Middle frontal gyrus (tissue), 1 donor: ENCODE measurements around the gene MACF1.
"Not testable (repeated sequence)": the region's sequence is repeated elsewhere in the genome, so short reads cannot be mapped to it uniquely, and the experiment has no call there.

Experiments used
- DNase-seq: peaks from one replicate; pipeline ENCODE4 v3.0.0-alpha.2; 2015; ENCODE audit warnings: low spot score; ENCODE audit errors: extremely low spot score

MACF1 gene

DNA sequence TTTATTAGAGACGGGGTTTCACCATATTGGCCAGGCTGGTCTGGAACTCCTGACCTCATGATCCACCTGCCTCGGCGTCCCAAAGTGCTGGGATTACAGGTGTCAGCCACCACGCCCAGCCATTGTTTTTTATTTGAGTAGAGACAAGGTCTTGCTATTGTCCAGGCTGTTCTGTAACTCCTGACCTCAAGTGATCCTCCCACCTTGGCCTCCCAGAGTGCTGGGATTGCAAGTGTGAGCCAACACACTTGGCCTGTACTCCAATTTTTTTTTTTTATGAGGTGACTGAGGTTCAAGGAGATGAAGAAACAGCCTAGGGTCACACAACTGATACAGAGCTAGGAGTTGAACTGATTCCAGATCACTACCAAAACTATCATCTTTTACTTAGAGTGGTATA lies 245.5 kb downstream of the MACF1 start:
- not testable (repeated sequence) for DNase-seq

DNA sequence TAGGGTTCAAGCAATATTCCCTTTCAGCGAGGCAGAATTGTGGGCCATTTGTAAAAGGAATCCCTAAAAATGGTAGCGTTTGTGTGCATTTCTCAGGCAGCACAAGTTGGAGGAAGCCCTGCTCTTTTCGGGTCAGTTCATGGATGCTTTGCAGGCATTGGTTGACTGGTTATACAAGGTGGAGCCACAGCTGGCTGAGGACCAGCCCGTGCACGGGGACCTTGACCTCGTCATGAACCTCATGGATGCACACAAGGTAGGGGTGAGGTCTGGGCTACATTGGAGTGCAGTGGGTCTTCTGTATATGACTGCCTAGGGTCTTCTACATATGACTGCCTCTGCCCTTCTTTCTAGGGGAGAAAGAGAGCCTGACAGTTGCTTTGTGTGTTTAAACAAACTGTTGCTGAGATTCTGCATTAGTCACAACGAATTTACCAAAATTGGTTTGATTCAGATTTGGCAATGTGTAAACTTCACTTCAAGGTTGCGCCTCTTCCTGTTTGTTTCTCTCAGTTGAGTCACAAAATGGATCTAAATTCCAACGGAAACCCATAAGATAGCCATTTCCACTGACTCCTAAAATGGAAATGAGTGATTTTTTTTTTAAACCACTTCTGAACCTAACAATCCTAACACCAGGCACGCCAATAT lies 246.6 kb downstream of the MACF1 start:
- DNase-seq, result no peak

DNA sequence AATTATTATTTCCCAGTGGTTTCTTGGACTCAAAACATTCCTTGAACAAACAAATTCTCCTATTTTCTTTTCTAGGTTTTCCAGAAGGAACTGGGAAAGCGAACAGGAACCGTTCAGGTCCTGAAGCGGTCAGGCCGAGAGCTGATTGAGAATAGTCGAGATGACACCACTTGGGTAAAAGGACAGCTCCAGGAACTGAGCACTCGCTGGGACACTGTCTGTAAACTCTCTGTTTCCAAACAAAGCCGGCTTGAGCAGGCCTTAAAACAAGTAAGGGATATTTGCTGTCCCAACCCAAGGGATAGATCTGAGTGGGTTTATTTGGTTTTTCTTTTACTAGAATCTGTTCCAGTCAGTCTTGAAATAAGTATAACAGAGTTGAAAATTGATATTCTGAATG lies 247.6 kb downstream of the MACF1 start:
- DNase-seq, result no peak

DNA sequence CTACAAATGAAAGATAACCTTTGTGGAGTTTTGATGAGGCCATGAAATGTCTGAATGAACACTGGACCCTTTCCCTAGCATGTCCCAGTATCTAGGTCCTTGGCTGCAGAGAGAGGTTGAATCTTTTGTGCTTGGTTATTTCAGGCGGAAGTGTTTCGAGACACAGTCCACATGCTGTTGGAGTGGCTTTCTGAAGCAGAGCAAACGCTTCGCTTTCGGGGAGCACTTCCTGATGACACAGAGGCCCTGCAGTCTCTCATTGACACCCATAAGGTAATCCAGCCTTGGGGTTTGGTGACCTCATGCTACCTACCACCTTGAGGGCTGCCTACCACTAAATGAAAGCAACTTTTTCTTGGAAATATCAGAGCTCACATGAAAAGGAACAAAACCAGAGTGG lies 248.0 kb downstream of the MACF1 start:
- DNase-seq, result no peak

DNA sequence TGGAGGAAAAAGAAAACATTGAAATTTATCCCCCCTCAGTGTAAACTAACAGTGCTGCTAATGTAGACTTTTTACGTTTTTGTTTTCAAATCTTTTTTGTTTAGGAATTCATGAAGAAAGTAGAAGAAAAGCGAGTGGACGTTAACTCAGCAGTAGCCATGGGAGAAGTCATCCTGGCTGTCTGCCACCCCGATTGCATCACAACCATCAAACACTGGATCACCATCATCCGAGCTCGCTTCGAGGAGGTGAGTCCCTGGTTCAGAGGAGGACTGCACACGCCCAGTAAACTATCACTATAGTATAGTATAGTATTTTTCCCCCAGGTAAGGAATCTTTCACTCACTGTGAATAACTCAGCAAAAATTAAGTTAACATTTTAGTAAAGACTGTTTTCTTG lies 249.1 kb downstream of the MACF1 start:
- DNase-seq, result no peak

DNA sequence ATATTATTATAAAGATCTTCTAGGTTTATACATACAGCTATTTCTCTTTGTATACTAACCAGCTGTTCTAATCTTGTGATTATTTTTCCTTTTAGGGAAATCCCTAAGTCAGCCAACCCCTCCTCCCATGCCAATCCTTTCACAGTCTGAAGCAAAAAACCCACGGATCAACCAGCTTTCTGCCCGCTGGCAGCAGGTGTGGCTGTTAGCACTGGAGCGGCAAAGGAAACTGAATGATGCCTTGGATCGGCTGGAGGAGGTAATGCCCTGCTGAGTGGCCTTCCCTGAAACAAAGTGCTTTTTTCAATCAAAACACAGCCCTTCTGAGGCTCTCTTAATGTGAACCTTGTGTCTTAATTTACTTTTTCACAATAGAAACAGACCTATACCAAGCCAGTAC lies 254.5 kb downstream of the MACF1 start:
- no peak for DNase-seq

DNA sequence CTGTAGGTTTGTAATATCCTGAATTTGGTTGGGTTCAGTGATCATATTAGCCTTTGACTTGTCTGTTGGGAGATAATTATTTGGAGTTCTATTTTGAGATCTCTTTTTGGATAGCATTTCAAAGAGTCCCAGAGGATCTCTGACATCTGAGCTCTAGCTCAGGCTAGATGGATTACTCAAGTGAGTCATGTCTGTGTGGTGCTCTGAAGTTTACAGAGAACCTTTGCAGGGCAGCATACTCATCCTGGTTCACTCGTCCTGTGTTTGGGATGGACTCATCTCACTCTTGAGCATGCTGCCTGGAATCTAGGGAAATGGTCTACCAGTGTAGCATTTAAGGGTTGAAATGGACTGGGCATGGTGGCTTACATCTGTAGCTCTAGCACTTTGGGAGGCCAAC lies 257.6 kb downstream of the MACF1 start:
- DNase-seq, result no peak

DNA sequence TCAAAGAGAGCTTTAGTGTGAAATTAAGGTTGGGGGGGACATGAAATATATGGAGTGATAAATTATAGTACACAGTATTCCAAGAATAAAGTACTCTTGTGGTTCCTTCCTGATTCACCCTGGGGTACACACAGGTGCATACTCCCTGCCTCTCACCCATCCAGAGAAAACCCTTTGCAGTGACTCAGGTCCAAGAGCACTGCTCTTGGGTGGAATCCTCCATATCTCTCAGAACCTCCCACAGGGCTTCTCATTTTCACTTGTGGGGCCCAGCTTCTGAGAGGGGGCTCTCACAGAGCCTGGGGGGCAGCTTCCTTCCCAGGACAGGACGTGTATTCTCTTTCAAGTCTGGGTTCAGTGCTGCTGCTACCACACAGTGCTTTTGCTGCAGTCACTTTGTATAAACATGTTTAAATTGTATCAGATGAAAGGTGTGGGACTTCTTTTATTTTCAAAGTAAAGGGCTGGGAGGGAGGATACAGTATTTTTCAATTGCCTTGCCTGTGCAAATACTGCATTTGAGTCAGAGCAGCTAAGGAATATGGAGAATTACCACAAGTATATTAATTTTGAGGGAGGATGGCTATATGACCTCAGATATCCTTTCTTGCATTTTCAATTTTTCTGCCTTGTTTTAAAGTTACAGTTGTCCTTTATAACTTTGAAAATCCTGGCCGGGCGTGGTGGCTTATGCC lies 262.1 kb downstream of the MACF1 start:
- DNase-seq, result no peak

DNA sequence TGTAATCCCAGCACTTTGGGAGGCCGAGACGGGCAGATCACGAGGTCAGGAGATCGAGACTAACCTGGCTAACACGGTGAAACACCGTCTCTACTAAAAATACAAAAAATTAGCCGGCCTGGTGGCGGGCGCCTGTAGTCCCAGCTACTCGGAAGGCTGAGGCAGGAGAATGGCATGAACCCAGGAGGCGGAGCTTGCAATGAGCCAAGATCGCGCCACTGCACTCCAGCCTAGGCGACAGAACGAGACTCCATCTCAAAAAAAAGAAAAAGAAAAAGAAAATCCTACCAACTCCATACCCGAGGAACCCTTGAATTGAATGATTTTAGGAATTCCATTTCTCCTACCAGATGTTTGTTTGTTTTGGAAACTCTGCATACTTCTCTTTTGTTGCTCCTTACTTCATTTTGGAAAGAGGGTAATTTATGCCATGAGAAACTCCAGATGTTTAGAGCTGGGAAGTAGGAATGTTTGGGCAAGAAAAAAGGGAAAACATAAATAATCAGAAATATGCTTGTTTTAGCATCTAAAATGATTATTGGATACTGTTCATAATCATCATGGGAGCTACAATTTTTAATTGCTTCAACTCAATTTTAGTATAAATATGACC lies 262.7 kb downstream of the MACF1 start:
- DNase-seq, result not testable (repeated sequence)

DNA sequence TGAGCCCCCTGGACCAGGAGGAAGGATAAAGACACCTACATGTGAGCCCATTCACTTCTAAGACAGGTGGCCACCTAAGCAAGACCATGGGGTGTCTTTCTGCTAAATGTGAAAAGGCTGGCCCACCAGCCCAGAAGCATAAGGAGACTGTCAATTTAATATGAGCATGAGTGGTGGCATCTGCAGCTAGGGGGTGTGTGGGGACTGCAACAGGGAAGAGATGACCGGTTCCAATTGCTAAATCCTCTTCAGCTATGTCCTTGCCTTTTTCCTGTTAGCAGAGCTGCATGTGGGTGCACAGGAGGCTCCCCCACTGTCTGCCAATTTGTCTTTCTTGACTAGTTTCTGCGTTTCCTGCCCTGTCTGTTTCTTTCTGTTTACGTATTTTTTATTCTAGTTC lies 264.7 kb downstream of the MACF1 start:
- no peak for DNase-seq

DNA sequence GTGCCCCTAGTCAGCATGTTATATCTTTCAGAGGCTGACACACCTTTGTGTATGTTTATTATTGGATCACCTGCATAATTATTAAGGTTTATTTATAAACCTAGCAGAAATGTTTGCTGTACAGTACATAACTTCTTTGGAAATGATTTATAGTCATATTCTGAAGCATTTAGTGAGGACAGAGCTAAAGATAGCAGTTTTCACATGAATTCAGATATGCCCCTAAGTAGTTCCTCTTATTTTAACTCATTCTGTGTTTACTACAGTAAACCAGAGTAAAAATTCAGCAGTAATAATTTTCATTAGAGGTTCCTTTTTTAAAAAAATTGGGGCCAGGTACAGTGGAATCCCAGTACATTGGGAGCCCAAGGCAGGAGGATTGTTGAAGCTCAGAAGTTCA lies 265.5 kb downstream of the MACF1 start:
- DNase-seq, result no peak

DNA sequence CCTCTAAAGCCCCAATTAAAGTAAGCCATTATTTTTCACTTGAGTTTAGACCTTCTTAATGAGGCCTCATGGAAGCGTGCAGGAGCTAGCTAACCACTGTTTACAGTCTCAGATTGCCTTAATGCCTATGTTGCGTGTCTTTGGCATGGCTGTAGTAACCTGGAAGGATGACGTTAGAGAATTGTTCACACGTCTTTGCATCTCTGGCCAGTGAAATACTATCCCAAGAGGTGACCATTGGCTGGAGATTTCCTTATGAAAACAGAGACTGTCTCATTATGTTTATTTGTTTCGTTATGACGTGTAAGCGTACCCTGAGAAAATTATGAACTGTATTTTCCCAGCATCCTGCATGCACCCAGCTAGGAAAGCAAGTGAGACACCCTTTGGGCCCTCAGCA lies 268.3 kb downstream of the MACF1 start:
- no peak for DNase-seq

DNA sequence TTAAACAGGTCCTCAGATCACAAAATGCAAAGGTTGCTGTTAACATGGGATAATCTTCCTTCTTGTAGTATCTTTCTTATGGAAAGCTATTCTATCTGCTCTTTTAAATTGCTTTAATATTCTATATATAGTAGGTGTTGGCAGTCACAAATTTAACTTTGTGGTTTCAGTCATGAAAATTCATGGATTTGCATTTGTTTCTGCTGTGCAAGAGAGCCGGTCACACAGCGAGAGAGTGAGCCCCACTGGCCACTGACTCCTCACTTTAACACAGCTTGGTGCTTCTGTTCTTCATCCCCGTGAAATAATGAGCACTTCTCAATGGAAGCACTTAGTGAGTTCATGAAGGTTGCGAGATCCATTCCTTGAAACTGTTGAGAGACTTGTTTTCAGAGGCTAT lies 268.8 kb downstream of the MACF1 start:
- no peak for DNase-seq

DNA sequence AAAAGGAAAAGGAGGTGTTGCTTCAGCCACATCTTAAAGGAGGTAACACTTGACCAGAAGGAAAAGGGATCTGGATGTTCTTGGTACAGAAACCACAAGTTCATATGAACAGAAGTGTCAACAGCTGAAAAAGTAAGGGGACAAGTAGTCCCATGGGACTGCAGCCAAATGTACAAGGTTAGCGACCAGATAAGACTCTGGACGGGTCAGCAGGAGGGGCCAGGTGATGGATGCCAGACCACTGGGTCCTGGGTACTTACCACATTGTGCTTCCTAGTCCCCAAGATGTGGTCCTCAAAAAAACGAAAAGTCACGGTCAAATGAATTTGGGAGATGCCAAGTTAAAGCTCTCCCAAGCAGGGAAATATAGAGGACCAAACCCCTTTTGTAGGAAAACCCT lies 270.3 kb downstream of the MACF1 start:
- no peak for DNase-seq

DNA sequence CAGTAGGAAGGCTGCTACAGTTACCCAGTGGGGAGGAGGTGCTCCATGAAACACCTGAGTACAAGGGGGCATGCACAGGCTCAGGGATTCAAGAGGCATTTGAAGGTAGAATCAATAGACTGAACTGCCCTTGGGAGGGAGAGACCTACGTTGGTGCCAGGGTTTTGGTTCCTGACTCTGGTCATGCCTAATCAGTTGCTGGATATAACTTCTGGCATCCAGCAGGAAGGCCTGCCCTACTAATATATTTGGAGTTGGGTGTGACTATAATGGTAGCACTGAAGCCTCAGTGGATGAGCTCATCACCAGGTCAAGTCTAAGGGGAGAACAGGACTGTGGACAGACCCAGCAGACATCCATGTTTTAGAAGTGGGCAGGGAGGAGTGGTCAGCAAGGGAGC lies 271.1 kb downstream of the MACF1 start:
- not testable (repeated sequence) for DNase-seq

DNA sequence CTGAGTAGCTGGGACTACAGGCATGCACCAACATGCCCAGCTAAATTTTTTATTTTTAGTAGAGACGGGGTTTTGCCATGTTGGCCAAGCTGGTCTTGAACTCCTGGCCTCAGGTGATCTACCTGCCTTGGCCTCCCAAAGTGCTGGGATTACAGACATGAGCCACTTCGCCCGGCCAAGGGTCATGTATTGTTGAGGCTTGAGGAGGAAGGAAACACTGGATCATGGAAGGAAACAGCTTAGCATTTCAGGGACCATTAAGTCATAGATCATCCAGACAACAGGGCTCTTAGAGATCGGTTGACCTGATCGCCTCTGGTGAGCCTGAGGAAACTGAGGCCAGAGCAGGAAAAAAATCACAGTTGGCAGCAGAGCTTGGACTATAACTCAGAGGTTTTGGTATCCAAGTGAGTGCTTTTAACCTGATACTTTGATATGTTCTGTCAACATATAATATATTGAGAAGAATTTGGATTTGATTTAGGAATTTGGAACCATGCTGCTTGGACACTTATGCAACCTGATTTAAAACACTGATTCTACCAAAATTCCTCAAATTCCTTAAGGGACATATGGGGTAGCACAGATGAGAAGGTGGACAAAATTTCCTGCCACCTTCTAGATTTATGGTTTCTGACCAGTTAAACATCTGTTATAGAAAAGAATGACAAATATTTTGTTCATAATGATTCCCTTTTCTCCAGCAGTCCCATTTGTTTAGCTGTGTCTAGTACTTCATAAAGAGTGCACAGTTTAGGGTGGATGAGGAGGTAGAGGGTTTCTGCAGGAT lies 273.8 kb downstream of the MACF1 start:
- no peak for DNase-seq

DNA sequence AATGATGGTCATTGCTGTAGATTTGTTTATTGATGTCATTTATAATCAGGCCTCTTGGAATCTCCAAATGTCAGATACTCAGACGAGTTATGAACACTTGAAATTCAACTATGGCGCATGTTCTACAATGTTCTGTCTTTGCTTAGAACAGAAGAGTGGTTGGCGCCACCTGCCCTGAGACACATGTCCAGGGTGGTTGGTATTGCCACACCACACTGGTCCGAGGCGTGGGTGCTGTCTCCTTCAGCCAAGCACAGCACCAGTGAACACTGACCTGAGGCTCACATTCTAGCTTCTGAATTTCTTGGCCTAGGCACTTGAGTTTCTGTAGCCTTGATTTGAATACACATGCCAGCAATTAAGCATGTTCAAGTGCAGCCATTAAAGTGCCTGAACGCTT lies 276.8 kb downstream of the MACF1 start:
- no peak for DNase-seq

DNA sequence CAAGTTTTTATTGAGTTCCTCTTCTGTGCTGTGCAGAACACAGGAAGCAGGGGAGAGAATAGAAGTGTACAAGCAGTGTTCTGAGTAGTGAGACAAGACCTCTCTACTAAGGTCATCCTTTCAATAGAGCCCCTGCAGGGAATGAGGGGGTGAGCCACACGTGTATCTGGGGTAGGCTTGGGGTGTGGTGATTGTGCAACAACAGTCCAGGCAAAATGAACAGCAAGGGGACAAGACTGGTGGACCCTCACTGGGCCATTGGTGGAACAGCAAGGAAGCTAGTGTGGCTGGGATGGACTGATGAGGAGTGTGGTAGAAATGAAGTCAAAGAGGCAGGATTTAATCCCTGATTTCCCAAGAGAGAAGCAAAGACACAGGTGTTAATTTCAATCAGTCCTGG lies 278.8 kb downstream of the MACF1 start:
- DNase-seq, result no peak

DNA sequence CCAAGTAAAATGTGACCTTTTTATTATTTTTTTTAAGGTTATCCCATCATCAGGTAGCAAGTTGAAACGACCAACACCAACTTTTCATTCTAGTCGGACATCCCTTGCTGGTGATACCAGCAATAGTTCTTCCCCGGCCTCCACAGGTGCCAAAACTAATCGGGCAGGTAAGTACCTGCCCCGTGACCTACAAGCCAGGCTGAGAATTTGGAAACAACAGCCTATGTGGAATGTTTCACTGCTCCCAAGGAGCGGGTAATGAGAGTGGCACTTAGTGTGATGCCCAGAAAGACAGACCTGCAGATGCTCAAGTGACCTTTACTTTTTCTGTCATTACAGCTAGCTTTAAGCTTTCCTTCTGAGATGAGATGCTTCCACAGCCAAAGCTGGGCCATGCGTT lies 280.1 kb downstream of the MACF1 start:
- DNase-seq, result no peak

DNA sequence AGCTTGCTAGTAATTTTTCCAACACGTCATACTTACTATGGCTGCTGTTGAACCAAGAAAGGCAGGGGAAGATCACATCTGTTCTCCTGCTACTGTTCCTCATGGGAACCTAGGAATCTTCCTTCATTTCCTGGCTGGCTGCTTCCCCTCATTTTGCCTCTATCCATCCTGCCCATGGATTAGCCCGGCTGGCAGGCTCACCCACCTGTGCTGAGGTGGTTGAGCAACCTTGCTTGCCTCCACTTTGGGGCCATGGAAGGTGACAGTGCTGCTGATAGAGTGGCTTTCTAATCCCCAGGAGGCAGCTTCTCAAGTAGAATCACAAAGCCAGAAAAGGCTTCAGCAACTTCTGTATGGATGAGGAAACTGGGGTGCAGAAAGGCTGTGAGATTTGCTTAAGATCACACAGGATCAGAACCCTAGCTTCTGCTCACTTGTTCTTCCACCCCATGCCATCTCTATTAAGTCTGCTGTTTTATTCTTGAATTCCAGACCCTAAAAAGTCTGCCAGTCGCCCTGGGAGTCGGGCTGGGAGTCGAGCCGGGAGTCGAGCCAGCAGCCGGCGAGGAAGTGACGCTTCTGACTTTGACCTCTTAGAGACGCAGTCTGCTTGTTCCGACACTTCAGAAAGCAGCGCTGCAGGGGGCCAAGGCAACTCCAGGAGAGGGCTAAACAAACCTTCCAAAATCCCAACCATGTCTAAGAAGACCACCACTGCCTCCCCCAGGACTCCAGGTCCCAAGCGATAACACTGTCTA lies 280.7 kb downstream of the MACF1 start:
- DNase-seq, result no peak

DNA sequence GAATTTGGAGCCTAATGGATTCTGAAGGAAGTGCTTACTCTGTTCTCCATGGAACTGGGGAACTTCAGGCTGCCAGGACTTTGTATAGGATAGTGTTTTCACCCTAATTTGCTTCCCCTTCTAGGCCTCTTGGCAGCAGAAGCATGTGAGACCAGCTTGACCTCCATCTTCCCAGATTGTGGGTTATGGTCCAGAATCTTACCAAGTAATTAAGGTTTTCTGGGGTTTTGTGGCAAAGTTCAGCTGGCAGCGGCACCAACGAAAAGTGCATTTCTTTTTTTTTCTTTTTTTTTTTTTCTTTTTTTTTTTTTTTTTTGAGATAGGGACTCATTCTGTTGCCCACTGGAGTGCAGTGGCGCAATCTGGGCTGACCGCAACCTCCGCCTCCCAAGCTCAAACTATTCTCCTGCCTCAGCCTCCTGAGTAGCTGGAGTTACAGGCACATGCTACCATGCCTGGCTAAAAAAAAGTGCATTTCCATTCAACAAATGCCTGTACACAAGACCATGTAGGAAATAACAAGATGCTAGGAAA lies 283.6 kb downstream of the MACF1 start:
- DNase-seq, result no peak
